GM23248 (cell line): ENCODE data around the gene SLC48A1.

Experiments used
- EZH2 ChIP-seq: fragments of 200-600 bp; sonication (generic); IDR thresholded peaks from 2 replicates; pipeline ENCODE4 v1.6.1; 2018; ENCODE audit warnings: antibody characterized with exemption, mild to moderate bottlenecking; ENCODE audit not compliant: insufficient read depth, poor library complexity, severe bottlenecking
- EZH2phosphoT487 ChIP-seq: fragments of 200-600 bp; sonication (generic); IDR thresholded peaks from 2 replicates; pipeline ENCODE4 v1.6.1; 2018; ENCODE audit warnings: antibody characterized with exemption, moderate library complexity, mild to moderate bottlenecking, low read depth; ENCODE audit not compliant: insufficient read depth

DNA sequence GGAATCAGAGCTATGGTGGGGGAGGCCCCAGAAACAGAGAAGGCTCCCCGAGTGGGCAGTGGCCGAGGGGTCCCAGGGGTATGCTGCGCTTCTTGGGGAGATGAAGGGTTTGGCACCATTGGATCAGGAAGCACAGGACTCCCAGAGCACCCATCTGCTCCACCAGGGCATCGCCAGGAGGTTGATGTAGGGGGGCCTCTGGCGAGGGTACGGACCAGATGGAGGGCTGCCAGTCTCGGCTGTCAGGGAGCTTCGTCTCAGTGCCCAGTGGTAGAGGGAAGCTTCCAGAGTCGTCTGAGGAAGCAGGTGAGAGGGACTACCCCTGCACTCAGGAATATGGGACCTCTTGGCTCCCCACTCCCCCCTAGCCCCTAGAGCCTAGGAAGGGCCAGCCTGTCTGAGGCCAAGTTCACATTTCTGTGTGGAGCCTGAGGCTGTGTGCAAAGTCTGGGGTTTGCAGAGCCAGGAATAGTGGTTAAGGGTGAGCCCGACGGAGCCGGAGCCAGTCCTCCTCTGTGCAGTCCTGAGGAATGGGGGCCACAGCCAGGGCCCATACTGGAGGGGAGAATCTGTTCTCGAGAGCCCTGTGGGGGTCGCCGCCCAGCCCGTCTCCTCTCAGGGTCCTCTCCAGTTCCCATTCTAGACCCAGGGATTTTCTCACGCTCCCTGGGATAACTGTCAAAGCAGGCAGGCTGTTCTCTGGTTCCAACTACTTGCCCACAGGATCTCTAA is 10.2 kb downstream of the SLC48A1 start:
- TF ChIP-seq EZH2phosphoT487 (no peak), EZH2 (no peak)
